Measurements from ENCODE around the gene CDK5RAP1.

Gene CDK5RAP1

DNA sequence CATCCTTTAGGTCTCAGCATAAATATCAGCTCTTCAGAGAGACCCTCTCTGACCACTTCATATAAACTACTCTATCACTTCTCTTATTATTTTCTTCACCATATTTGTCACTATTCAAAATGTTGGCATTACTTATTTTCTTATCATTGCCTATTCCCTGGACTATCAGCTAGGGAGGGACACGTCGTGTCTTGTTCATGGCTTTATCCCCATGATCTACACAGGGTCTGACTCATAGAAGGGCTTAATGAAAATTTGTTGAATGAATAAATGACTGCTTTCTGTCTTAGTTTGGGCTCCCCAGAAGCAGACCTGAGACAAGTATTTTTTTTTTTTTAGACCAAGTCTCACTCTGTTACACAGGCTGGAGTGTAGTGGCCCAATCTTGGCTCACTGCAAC is 3.0 kb upstream of the CDK5RAP1 start:
- Histone ChIP-seq H3K4me2 (ENCODE audit: low read length) (no peak overlapping the region), H3K9ac (ENCODE audit: low read length) (no peak overlapping the region), H2AK5ac (ENCODE audit: low read length) (no peak overlapping the region), H2BK5ac (ENCODE audit: low read depth, low read length, poor library complexity) (no peak overlapping the region), H3K27ac (ENCODE audit: low read depth, low read length) (no peak overlapping the region), H2BK12ac (ENCODE audit: low read length) (no peak overlapping the region), H3K18ac (ENCODE audit: low read length) (no peak overlapping the region), H3K4me3 (ENCODE audit: low read depth, low read length) (no peak overlapping the region), H4K12ac (ENCODE audit: low read depth, low read length) (no peak overlapping the region), H3K23ac (ENCODE audit: low read length) (no peak overlapping the region), H3K79me1 (ENCODE audit: low read length) (peaks cover 3% of the 10 kb centered on the region), H3K4ac (ENCODE audit: low read depth, low read length) (no peak overlapping the region), H2AFZ (ENCODE audit: insufficient read depth, low read length, poor library complexity) (no peak overlapping the region), H3K9me3 (ENCODE audit: insufficient read depth, low read depth, low read length) (peaks cover 3% of the 10 kb centered on the region), H4K91ac (ENCODE audit: low read depth, low read length) (no peak overlapping the region), H3K4me1 (ENCODE audit: control insufficient read depth in 1 of 2, insufficient read depth in 2 of 2, low read length in 2 of 2) (peaks cover 0 to 7% of the 10 kb centered on the region in 2 experiments), H2BK120ac (ENCODE audit: insufficient read depth, low read length, poor library complexity) (no peak overlapping the region), H3K27me3 (ENCODE audit: insufficient read depth, low read length) (no peaks in the 10 kb centered on the region), H3K79me2 (ENCODE audit: control insufficient read depth, insufficient read depth, low read length, poor library complexity) (peaks cover 4% of the 10 kb centered on the region), H3K36me3 (ENCODE audit: control insufficient read depth in 1 of 2, insufficient read depth in 2 of 2, low read length in 2 of 2) (no peaks in the 10 kb centered on the region), H4K8ac (ENCODE audit: low read depth, low read length) (no peak overlapping the region), H3K14ac (ENCODE audit: low read length) (no peak overlapping the region)
- DNase-seq = no peak
- no CpG with 5 or more reads among the region's 2 CpGs for WGBS (ENCODE audit: extremely low coverage, insufficient coverage, insufficient read length)

DNA sequence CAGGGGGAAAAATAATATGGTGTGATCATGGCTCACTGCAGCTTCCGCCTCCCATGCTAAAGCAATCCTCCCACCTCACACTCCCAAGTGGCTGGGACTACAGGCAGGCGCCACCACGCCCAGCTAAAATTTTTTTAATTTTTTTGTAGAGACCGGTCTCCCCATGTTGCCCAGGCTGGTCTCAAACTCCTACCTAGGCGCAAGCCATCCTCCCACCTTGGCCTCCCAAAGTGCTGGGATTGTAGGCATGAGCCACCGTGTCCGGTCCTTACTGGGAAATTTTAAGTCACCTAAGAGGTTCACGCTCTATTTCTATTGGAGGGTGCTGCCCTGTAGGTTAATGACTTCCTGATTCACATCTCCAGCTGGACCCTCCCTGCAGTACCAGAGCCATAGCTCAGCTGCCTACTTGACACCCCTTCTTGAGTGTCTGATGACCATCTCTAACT is 626 bp upstream of the CDK5RAP1 start:
- Histone ChIP-seq H3K4me3 (ENCODE audit: low read depth, low read length) (no peak overlapping the region), H2AK5ac (ENCODE audit: low read length) (no peak overlapping the region)
- no CpG with 5 or more reads among the region's 8 CpGs for WGBS (ENCODE audit: extremely low coverage, insufficient coverage, insufficient read length)

GRCh38 chr20:33400812-33401183 is 521 bp downstream of the CDK5RAP1 start:
- WGBS (ENCODE audit: extremely low coverage, insufficient coverage, insufficient read length) = no CpG with 5 or more reads among the region's 8 CpGs
- H3K18ac ChIP-seq (ENCODE audit: low read length) = peak overlapping the region; percentile 71
- H3K4me3 ChIP-seq (ENCODE audit: low read depth, low read length) = peak overlapping the region; percentile 96

More for the DNA sequence above, 626 bp upstream of the CDK5RAP1 start:
- H2BK12ac ChIP-seq (ENCODE audit: low read length) = no peak overlapping the region
- H2BK5ac ChIP-seq (ENCODE audit: low read depth, low read length, poor library complexity) = no peak overlapping the region
- H4K12ac ChIP-seq (ENCODE audit: low read depth, low read length) = peak overlapping the region; percentile 62
- no peak overlapping the region for H3K23ac ChIP-seq (ENCODE audit: low read length)
- H3K79me1 ChIP-seq (ENCODE audit: low read length) = peaks cover 3% of the 10 kb centered on the region
- H3K79me2 ChIP-seq (ENCODE audit: control insufficient read depth, insufficient read depth, low read length, poor library complexity) = peaks cover 6% of the 10 kb centered on the region
- peaks cover 0 to 2% of the 10 kb centered on the region in 2 experiments for H3K36me3 ChIP-seq (ENCODE audit: control insufficient read depth in 1 of 2, insufficient read depth in 2 of 2, low read length in 2 of 2)
- no peak overlapping the region for H3K4ac ChIP-seq (ENCODE audit: low read depth, low read length)
- no peak overlapping the region for H3K14ac ChIP-seq (ENCODE audit: low read length)
- peak overlapping the region; percentile 62 for H2AFZ ChIP-seq (ENCODE audit: insufficient read depth, low read length, poor library complexity)
- H3K4me2 ChIP-seq (ENCODE audit: low read length) = peak overlapping the region; percentile 55
- H2BK120ac ChIP-seq (ENCODE audit: insufficient read depth, low read length, poor library complexity) = no peak overlapping the region
- no peaks in the 10 kb centered on the region for H3K9me3 ChIP-seq (ENCODE audit: insufficient read depth, low read depth, low read length)
- no peak overlapping the region for H3K9ac ChIP-seq (ENCODE audit: low read length)
- H4K91ac ChIP-seq (ENCODE audit: low read depth, low read length) = no peak overlapping the region
- no peak overlapping the region for H3K18ac ChIP-seq (ENCODE audit: low read length)
- peak overlapping the region; percentile 75 for H4K8ac ChIP-seq (ENCODE audit: low read depth, low read length)
- H3K27me3 ChIP-seq (ENCODE audit: insufficient read depth, low read length) = no peaks in the 10 kb centered on the region
- no peak overlapping the region for H3K27ac ChIP-seq (ENCODE audit: low read depth, low read length)
- DNase-seq = no peak
- peaks cover 0 to 7% of the 10 kb centered on the region in 2 experiments for H3K4me1 ChIP-seq (ENCODE audit: control insufficient read depth in 1 of 2, insufficient read depth in 2 of 2, low read length in 2 of 2)

GRCh38 chr20:33399924-33400323 is 1.4 kb downstream of the CDK5RAP1 start:
- H3K36me3 ChIP-seq (ENCODE audit: control insufficient read depth in 1 of 2, insufficient read depth in 2 of 2, low read length in 2 of 2) = peaks cover 0 to 7% of the 10 kb centered on the region in 2 experiments
- no peak overlapping the region for H3K4me3 ChIP-seq (ENCODE audit: low read depth, low read length)
- WGBS (ENCODE audit: extremely low coverage, insufficient coverage, insufficient read length) = no CpG with 5 or more reads among the region's 6 CpGs
- H2AFZ ChIP-seq (ENCODE audit: insufficient read depth, low read length, poor library complexity) = no peak overlapping the region
- no peak overlapping the region for H3K14ac ChIP-seq (ENCODE audit: low read length)
- no peak overlapping the region for H3K9ac ChIP-seq (ENCODE audit: low read length)
- H2BK120ac ChIP-seq (ENCODE audit: insufficient read depth, low read length, poor library complexity) = no peak overlapping the region
- H3K4me2 ChIP-seq (ENCODE audit: low read length) = peak overlapping the region; percentile 92
- peaks cover 3% of the 10 kb centered on the region for H3K79me1 ChIP-seq (ENCODE audit: low read length)
- peaks cover 6% of the 10 kb centered on the region for H3K79me2 ChIP-seq (ENCODE audit: control insufficient read depth, insufficient read depth, low read length, poor library complexity)
- H4K91ac ChIP-seq (ENCODE audit: low read depth, low read length) = no peak overlapping the region
- no peaks in the 10 kb centered on the region for H3K27me3 ChIP-seq (ENCODE audit: insufficient read depth, low read length)
- H3K23ac ChIP-seq (ENCODE audit: low read length) = no peak overlapping the region
- H3K27ac ChIP-seq (ENCODE audit: low read depth, low read length) = no peak overlapping the region
- no peak for DNase-seq
- peaks cover 0 to 7% of the 10 kb centered on the region in 2 experiments for H3K4me1 ChIP-seq (ENCODE audit: control insufficient read depth in 1 of 2, insufficient read depth in 2 of 2, low read length in 2 of 2)
- no peak overlapping the region for H4K8ac ChIP-seq (ENCODE audit: low read depth, low read length)
- peak overlapping the region; percentile 29 for H3K4ac ChIP-seq (ENCODE audit: low read depth, low read length)
- H4K12ac ChIP-seq (ENCODE audit: low read depth, low read length) = no peak overlapping the region
- no peaks in the 10 kb centered on the region for H3K9me3 ChIP-seq (ENCODE audit: insufficient read depth, low read depth, low read length)
- H2BK5ac ChIP-seq (ENCODE audit: low read depth, low read length, poor library complexity) = no peak overlapping the region
- no peak overlapping the region for H3K18ac ChIP-seq (ENCODE audit: low read length)
- H2BK12ac ChIP-seq (ENCODE audit: low read length) = no peak overlapping the region
- no peak overlapping the region for H2AK5ac ChIP-seq (ENCODE audit: low read length)

More at GRCh38 chr20:33400812-33401183, 521 bp downstream of the CDK5RAP1 start:
- peaks cover 6% of the 10 kb centered on the region for H3K79me2 ChIP-seq (ENCODE audit: control insufficient read depth, insufficient read depth, low read length, poor library complexity)
- H2BK5ac ChIP-seq (ENCODE audit: low read depth, low read length, poor library complexity) = no peak overlapping the region
- peak in 1 of 2 donors; percentile 17 for DNase-seq
- no peak overlapping the region for H2BK120ac ChIP-seq (ENCODE audit: insufficient read depth, low read length, poor library complexity)
- peak overlapping the region; percentile 85 for H3K14ac ChIP-seq (ENCODE audit: low read length)
- H3K36me3 ChIP-seq (ENCODE audit: control insufficient read depth in 1 of 2, insufficient read depth in 2 of 2, low read length in 2 of 2) = peaks cover 0 to 6% of the 10 kb centered on the region in 2 experiments
- H4K8ac ChIP-seq (ENCODE audit: low read depth, low read length) = peak overlapping the region; percentile 98
- H2AK5ac ChIP-seq (ENCODE audit: low read length) = no peak overlapping the region
- H2AFZ ChIP-seq (ENCODE audit: insufficient read depth, low read length, poor library complexity) = peak overlapping the region; percentile 84
- peak overlapping the region; percentile 96 for H4K12ac ChIP-seq (ENCODE audit: low read depth, low read length)
- no peaks in the 10 kb centered on the region for H3K9me3 ChIP-seq (ENCODE audit: insufficient read depth, low read depth, low read length)
- peaks cover 3% of the 10 kb centered on the region for H3K79me1 ChIP-seq (ENCODE audit: low read length)
- no peak overlapping the region for H2BK12ac ChIP-seq (ENCODE audit: low read length)
- peak overlapping the region; percentile 64 for H3K9ac ChIP-seq (ENCODE audit: low read length)
- no peaks in the 10 kb centered on the region for H3K27me3 ChIP-seq (ENCODE audit: insufficient read depth, low read length)
- peak overlapping the region; percentile 82 for H4K91ac ChIP-seq (ENCODE audit: low read depth, low read length)
- no peak overlapping the region for H3K23ac ChIP-seq (ENCODE audit: low read length)
- peak overlapping the region; percentile 92 for H3K4me2 ChIP-seq (ENCODE audit: low read length)
- H3K27ac ChIP-seq (ENCODE audit: low read depth, low read length) = no peak overlapping the region
- H3K4ac ChIP-seq (ENCODE audit: low read depth, low read length) = peak overlapping the region; percentile 87
- peaks cover 0 to 7% of the 10 kb centered on the region in 2 experiments for H3K4me1 ChIP-seq (ENCODE audit: control insufficient read depth in 1 of 2, insufficient read depth in 2 of 2, low read length in 2 of 2)
